Fibroblast of skin of back (primary cell): Measurements from ENCODE around the gene NDUFA11.
A peak's percentile ranks its signal among the peaks of the same experiment; 100 is the strongest.

Experiments used
- DNase-seq: peaks from one replicate; pipeline ENCODE4 v3.0.0-alpha.2; 2013

The NDUFA11 gene

GRCh38 chr19:5908773-5909442 is 5.3 kb upstream of the NDUFA11 start:
- no peak for DNase-seq

DNA sequence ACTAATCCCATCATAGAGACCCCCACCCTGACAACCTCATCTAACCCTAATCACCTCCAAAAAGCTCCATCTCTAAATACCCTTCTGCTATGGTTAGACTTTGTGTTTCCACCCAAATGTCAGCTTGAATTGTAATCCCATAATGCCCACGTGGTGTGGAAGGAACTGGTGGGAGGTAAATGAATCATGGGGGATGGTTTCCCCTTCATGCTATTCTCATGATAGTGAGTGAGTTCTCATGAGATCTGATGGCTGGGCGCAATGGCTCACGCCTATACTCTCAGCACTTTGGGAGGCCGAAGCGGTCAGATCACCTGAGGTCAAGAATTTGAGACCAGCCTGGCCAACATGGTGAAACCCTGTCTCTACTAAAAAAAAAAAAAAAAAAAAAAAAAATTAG is 3.7 kb upstream of the NDUFA11 start:
- DNase-seq: no peak

DNA sequence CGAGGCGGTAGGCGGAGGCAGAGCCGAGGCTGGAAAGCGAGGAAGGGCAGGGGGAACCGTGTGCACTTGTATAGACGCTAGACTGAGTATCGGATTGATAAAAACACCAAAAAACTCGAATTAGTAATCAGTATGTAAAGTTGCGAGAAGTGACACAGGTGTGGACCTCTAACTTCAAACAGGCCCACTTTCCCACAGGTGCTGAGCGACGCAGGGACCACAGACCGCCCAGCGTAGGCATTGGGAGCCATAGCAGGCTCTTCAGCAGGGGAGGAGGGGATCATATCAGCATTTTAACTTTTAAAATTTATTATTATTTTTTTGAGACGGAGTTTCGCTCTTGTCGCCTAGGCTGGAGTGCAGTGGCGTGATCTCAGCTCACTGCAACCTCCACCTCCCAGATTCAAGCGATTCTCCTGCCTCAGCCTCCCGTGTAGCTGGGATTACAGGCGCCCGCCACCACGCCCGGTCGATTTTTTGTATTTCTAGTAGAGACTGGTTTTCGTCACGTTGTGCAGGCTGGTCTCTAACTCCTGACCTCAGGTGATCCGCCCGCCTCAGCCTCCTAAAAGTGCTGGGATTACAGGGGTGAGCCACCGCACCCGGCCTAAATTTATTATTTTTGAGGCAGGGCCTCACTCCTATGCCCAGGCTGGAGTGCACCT is 1.7 kb upstream of the NDUFA11 start:
- no peak for DNase-seq

- DNase-seq: peak; percentile 100
Observed at GRCh38 chr19:5904352-5905113, 943 bp upstream of the NDUFA11 start, which contains the start of gene VMAC. Gene VMAC (plus strand): TSS chr19:5904872. CDS start chr19:5904891, 19 bp downstream.

DNA sequence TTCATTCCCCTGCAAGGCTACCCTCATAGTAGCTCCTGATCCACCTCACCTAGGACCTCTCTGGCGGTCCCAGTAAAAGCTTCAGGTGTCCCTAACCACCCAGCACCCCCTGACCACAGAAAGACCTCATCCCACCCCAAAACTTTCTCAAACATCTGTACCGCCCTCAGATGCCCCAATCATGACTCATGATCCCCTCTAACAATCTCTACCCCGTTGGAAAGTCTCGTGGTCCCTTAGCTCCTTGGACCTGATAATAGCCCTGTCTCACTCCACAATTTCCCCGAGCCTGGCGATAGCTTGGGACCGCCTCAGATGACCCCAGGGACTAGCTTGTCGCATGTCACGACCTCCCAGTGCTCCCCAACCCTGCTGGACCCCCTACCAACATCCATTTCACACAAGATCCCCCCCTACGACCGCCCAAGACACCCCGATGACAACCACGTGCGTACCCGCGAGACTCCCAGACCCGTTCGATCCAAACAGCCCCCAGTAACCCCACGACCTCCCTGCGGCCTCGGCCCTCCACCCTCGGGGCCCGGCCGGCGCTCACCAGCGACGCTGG is 450 bp downstream of the NDUFA11 start:
- peak; percentile 64 for DNase-seq

DNA sequence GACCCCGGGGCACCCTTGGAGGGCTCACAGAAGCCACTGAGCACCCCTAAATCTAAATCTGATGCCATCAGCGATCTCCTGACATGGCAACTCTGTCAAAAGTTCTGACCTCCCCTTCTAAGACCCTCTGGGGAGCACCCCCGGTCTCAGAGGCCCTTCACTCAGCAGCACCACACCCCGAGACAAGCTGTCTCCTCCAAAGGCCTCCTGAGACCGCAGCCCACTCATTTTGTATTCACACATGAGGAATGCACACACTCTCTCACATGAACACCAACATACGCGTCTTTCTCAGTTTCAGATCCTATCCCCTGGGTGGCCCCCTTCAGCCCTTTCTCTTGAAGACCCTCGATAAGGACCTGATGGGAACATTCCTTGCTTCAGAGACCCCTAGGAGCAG is 2.6 kb downstream of the NDUFA11 start:
- no peak for DNase-seq

DNA sequence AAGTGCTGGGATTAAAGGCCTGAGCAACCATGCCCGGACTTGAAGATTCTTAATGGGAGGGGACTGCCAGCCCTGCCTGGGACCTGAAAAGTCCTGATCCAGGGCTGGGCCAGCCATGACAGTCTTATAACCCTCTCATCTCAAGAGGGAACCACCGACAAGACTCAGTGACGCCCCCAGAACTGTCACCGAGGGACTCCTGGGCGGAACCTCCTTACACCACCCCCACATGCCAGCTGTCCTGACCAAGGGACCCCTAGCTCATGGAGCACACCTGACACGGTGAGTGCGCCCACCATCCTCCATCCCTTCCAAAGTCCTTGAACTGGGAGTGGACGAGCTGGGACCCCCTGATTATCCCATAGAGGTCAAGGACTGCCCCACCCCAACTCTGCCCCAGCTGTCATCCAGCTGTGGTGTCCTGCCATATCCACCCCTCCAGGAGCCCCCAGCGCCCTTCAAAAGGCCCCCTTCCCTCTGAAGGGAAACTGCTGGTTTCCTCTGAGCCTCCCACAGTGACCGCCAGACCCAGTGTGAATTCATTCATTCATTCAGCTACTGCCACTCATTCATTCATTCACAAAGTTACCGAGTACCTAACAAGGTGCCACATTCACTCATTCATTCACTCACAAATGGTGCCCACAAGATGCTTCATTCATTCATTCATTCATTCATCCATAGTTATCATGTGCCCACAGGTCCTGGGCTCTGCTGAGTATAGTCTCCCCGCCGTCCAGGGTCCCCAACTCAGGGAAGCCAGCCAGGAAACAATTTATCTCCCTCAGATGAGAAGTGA is 3.7 kb downstream of the NDUFA11 start:
- DNase-seq: no peak

DNA sequence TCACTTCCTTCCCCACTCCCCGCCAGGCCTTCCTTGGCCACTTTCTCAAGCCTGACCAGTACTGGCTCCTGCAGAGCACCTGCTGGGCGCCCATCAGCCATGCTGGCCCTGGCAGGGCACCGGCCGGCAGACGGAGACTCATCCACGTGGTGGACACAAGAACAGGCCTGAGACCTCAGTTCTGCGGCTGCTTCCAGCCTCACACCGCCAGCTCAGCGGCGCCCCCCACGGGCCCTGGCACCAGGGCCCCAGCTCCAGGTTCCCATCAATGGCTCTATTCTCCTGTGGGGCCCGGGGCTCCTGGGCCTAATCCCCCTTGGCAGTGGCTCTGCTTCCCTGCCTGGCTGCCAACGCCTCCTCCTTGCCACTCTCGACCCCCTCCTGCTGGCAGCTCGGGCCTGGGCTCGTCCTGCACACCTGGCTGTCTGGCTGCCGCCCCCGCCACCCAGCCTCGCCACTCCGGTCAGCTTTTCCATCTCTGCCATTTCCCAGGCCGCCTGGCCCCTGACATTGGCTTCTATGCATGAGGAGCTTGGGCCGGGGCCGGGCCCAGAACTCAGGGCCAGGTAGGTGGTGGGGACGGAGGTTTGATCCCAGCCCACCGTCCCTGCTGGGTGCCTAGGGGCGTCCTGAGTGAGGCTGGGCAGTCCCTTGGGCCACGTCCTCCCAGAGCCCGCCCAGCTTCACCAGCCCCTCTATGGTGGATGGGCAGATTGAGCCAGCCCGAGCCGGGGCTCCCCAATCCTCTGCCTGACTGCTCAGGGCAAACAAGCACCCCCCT is 6.2 kb downstream of the NDUFA11 start:
- no peak for DNase-seq

GRCh38 chr19:5896365-5897076 is 7.1 kb downstream of the NDUFA11 start:
- no peak for DNase-seq

DNA sequence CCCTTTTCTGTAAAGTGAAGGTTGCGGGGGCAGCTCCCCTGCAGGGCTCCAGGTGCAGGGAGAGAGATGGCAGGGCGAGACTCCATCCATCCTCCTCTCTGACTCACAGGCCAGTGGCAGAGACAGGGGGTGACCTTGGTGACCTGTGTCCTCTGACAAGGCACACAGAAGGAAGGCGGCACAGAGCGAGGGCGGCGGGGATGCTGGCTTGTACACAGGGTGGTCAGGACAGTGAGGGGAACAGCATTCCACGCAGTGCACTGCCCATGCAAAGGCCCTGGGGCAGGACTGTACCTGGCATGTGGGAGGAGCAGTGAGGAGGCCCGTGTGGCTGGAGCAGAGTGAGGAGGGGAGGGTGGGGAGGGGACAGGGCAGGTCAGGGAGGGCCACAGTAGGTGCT is 7.7 kb downstream of the NDUFA11 start:
- no peak for DNase-seq

DNA sequence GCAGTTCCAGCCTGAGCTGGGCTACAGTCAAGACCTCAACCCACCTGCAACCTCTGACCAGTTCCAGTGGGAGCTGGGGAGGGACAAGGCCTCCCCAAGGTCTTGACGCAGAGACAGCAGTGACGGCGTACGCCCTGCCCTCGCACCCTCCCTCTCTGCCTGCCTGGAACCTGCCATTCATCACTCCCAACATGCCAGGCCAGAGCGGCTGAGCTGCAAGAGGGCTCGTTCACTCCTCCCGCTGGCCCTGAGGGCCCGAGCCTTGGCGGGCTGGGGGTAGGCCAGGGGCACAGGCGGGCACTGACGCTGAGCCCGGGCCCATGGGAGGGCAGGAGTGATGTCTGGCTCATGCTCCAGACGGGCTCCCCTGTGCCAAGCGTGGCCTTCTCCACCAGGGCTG is 8.2 kb downstream of the NDUFA11 start:
- no peak for DNase-seq

DNA sequence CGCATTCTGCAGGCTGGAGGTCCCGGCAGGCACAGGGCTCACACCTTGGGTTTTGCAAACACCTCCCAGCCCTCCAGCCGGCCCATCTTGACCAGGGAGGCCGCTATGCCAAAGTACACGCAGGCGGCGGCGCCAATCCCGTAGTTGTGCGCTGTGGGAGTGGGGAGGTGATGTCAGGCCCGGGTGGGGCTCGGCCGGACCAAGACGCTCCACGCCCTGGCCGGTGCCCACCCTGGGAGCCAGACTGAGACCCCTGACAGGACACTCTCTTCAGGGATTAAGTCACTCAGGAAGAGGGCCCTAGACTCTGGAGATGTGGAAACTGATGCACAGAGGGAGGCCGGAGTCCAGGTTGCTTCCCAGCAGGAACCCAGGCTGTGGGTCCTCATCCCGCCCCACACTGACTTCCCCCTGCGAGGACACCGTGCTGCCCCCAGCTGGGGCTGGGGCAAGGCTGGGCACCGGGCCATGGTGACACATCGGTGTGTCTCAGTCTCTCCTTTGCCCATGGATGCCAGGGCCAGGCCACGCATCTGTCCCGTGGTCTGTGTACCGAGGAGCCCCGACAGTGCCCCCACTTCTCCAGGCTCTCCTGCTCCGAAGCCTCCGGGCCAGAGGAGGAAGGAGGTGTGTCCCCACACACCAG is 8.8 kb downstream of the NDUFA11 start:
- no peak for DNase-seq

GRCh38 chr19:5893907-5894703 is 9.5 kb downstream of the NDUFA11 start:
- DNase-seq: no peak

- no peak for DNase-seq
Observed at GRCh38 chr19:5893296-5893903, 10.2 kb downstream of the NDUFA11 start.

GRCh38 chr19:5892772-5893275 is 10.8 kb downstream of the NDUFA11 start:
- DNase-seq: no peak

DNA sequence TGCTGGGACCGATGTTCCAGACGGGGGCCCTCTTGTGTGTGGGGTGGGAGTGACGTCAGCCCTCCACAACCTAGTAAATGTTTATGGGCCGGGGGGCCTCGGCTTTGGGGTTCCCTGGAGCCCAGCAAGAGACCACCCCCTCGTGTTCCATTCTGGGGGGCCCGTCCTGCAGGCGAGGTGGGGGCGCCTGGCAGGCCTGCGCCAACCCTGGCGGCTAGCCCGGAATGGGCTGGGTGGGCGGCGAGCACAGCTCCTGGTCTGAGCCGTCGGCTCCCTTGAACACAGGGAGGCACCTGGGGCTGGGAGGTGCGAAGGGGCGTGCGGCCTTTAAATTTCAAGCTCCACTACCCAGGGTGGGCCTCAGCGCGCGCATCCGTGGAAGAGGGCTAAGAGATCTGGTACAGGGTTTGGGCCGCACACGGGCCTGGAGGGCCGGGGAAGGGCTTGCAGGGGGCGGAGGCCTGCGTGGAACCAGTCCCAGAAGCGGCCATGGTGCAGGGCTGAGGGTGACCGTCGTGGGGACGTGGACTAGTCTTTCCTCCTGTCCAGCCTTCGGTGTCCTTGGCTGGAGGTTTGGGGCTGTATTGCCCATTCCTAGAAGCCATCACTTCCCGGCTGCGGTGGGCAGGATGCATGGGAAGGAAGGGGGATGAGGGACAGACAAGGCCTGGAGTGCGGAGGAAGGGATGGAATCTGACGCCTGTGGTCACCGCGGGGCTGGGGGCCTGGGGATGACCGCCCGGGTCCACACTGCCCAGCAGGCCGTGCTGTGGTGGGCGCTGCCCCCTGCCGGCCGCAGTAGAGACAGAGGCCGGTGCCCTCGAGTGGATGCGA is 11.4 kb downstream of the NDUFA11 start:
- DNase-seq: no peak

DNA sequence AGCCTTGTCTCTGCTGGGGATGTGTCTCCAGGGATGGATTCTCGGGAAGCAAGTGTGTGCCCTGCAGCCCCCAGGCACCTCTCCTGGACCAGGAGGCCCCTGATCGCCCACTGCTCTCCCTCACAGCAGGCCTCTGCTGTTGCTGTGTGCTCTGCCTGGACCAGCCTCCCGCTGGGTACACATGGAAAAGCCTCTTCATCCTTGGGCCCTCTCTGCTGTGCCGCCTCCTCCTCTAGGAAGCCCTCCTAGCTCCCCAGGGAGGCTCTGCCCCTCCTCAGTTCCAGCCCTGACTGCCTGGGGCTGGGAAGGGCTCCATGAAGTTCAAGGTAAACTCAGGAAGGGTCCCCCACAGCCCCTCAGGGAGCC is 12.0 kb downstream of the NDUFA11 start:
- no peak for DNase-seq

GRCh38 chr19:5890099-5890498 is 13.5 kb downstream of the NDUFA11 start:
- DNase-seq: no peak
